Activated naive CD4-positive, alpha-beta T cell treated with anti-CD3 and anti-CD28 coated beads, Interleukin-2, amount 10 ng/mL, durations not matched to agents 7 days and 5 days (primary cell): ENCODE data around the gene ORC3.
"Not testable (repeated sequence)": the region's sequence is repeated elsewhere in the genome, so short reads cannot be mapped to it uniquely, and the experiment has no call there.

Experiments
- CTCF ChIA-PET: fragments of 350-600 bp; sonication (Branson Sonifier 250); formaldehyde crosslinking; loops from one replicate; lab custom pipeline; 2021; ENCODE audit warnings: antibody characterized with exemption; lab: Charles Lee
- DNase-seq: peaks from one replicate; pipeline ENCODE4 v3.0.0-alpha.2; 2020
- H3K27ac Mint-ChIP-seq: one replicate; pipeline ENCODE4 v1.8.0; 2021; ENCODE audit warnings: mild to moderate bottlenecking, moderate library complexity, mixed read lengths
- H3K27me3 Mint-ChIP-seq: one replicate; pipeline ENCODE4 v1.8.0; 2021; ENCODE audit warnings: mild to moderate bottlenecking, mixed read lengths
- H3K36me3 Mint-ChIP-seq: one replicate; pipeline ENCODE4 v1.8.0; 2021; ENCODE audit warnings: mixed read lengths
- H3K4me1 Mint-ChIP-seq: one replicate; pipeline ENCODE4 v1.8.0; 2021; ENCODE audit warnings: mixed read lengths
- H3K4me3 Mint-ChIP-seq: one replicate; pipeline ENCODE4 v1.8.0; 2021; ENCODE audit warnings: mild to moderate bottlenecking, moderate library complexity, mixed read lengths
- H3K9me3 Mint-ChIP-seq: one replicate; pipeline ENCODE4 v1.8.0; 2021; ENCODE audit warnings: mixed read lengths

ORC3 gene

GRCh38 chr6:87574237-87574804 is 15.6 kb upstream of the ORC3 start:
- H3K27ac Mint-ChIP-seq, result peak overlapping the region; percentile 12
- H3K36me3 Mint-ChIP-seq, result peaks cover 25% of the 10 kb centered on the region
- DNase-seq, result no peak
- no peaks in the 10 kb centered on the region for H3K27me3 Mint-ChIP-seq
- peaks cover 7% of the 10 kb centered on the region for H3K9me3 Mint-ChIP-seq
- H3K4me1 Mint-ChIP-seq, result peaks cover 34% of the 10 kb centered on the region
- H3K4me3 Mint-ChIP-seq, result no peak overlapping the region
- CTCF ChIA-PET, result no interaction called here

GRCh38 chr6:87575423-87575822 is 14.5 kb upstream of the ORC3 start:
- Mint-ChIP-seq H3K36me3 (peaks cover 30% of the 10 kb centered on the region), H3K27me3 (no peaks in the 10 kb centered on the region), H3K9me3 (peaks cover 7% of the 10 kb centered on the region), H3K4me1 (peaks cover 34% of the 10 kb centered on the region), H3K4me3 (no peak overlapping the region), H3K27ac (no peak overlapping the region)
- CTCF ChIA-PET, result no interaction called here
- no peak for DNase-seq

GRCh38 chr6:87583822-87584221 is 6.1 kb upstream of the ORC3 start:
- H3K4me3 Mint-ChIP-seq, result no peak overlapping the region
- H3K36me3 Mint-ChIP-seq, result peaks cover 43% of the 10 kb centered on the region
- peaks cover 30% of the 10 kb centered on the region for H3K4me1 Mint-ChIP-seq
- no peak for DNase-seq
- no peaks in the 10 kb centered on the region for H3K27me3 Mint-ChIP-seq
- CTCF ChIA-PET, result interaction anchor here (0.6 kb wide), 1 partner anchor 795 kb away, joined by 4 read pairs; no protein-coding TSS in a partner anchor
- peak overlapping the region; percentile 19 for H3K27ac Mint-ChIP-seq
- H3K9me3 Mint-ChIP-seq, result peaks cover 3% of the 10 kb centered on the region

- Mint-ChIP-seq H3K4me3 (no peak overlapping the region), H3K9me3 (peaks cover 3% of the 10 kb centered on the region), H3K27ac (no peak overlapping the region), H3K4me1 (peaks cover 51% of the 10 kb centered on the region), H3K27me3 (no peaks in the 10 kb centered on the region), H3K36me3 (peaks cover 35% of the 10 kb centered on the region)
- CTCF ChIA-PET, result interaction anchor here (0.5 kb wide), 1 partner anchor 89 kb away, joined by 3 read pairs; no protein-coding TSS in a partner anchor
- DNase-seq, result no peak
Measured at GRCh38 chr6:87586371-87587077, 3.4 kb upstream of the ORC3 start.

- CTCF ChIA-PET, result interaction anchor here (0.6 to 1.4 kb wide), 3 partner anchors 10 to 68 kb away, joined by 3 read pairs; no protein-coding TSS in a partner anchor
- peaks cover 57% of the 10 kb centered on the region for H3K4me1 Mint-ChIP-seq
- H3K4me3 Mint-ChIP-seq, result peak overlapping the region; percentile 94
- peak overlapping the region; percentile 90 for H3K27ac Mint-ChIP-seq
- no peaks in the 10 kb centered on the region for H3K27me3 Mint-ChIP-seq
- no peak for DNase-seq
- peaks cover 31% of the 10 kb centered on the region for H3K36me3 Mint-ChIP-seq
- H3K9me3 Mint-ChIP-seq, result peaks cover 3% of the 10 kb centered on the region
Measured at GRCh38 chr6:87588756-87589407, 1.1 kb upstream of the ORC3 start.

GRCh38 chr6:87590417-87590880 is 514 bp downstream of the ORC3 start:
- Mint-ChIP-seq H3K36me3 (peaks cover 34% of the 10 kb centered on the region), H3K9me3 (peaks cover 3% of the 10 kb centered on the region), H3K27me3 (no peaks in the 10 kb centered on the region), H3K4me1 (peaks cover 55% of the 10 kb centered on the region), H3K4me3 (peak overlapping the region; percentile 94), H3K27ac (peak overlapping the region; percentile 90)
- CTCF ChIA-PET, result no interaction called here
- no peak for DNase-seq

GRCh38 chr6:87590990-87591389 is 1.1 kb downstream of the ORC3 start:
- peaks cover 51% of the 10 kb centered on the region for H3K4me1 Mint-ChIP-seq
- CTCF ChIA-PET, result no interaction called here
- H3K36me3 Mint-ChIP-seq, result peaks cover 34% of the 10 kb centered on the region
- no peak overlapping the region for H3K27ac Mint-ChIP-seq
- H3K9me3 Mint-ChIP-seq, result peaks cover 3% of the 10 kb centered on the region
- no peaks in the 10 kb centered on the region for H3K27me3 Mint-ChIP-seq
- no peak for DNase-seq
- H3K4me3 Mint-ChIP-seq, result peak overlapping the region; percentile 94

GRCh38 chr6:87600576-87600975 is 10.6 kb downstream of the ORC3 start:
- Mint-ChIP-seq H3K27me3 (no peaks in the 10 kb centered on the region), H3K9me3 (no peaks in the 10 kb centered on the region), H3K4me3 (no peak overlapping the region), H3K27ac (no peak overlapping the region), H3K36me3 (peaks cover 5% of the 10 kb centered on the region), H3K4me1 (no peaks in the 10 kb centered on the region)
- CTCF ChIA-PET, result no interaction called here
- no peak for DNase-seq

GRCh38 chr6:87606199-87606598 is 16.3 kb downstream of the ORC3 start:
- Mint-ChIP-seq H3K9me3 (no peaks in the 10 kb centered on the region), H3K36me3 (peaks cover 8% of the 10 kb centered on the region), H3K27me3 (no peaks in the 10 kb centered on the region), H3K4me3 (no peak overlapping the region), H3K27ac (no peak overlapping the region), H3K4me1 (no peaks in the 10 kb centered on the region)
- CTCF ChIA-PET, result no interaction called here
- DNase-seq, result no peak

GRCh38 chr6:87608802-87609201 is 18.9 kb downstream of the ORC3 start:
- no peaks in the 10 kb centered on the region for H3K27me3 Mint-ChIP-seq
- H3K36me3 Mint-ChIP-seq, result peaks cover 22% of the 10 kb centered on the region
- H3K4me3 Mint-ChIP-seq, result no peak overlapping the region
- H3K27ac Mint-ChIP-seq, result no peak overlapping the region
- CTCF ChIA-PET, result no interaction called here
- DNase-seq, result no peak
- H3K4me1 Mint-ChIP-seq, result no peaks in the 10 kb centered on the region
- peaks cover 2% of the 10 kb centered on the region for H3K9me3 Mint-ChIP-seq

GRCh38 chr6:87613018-87613417 is 23.1 kb downstream of the ORC3 start:
- H3K9me3 Mint-ChIP-seq, CTCF ChIA-PET, DNase-seq, H3K4me1 Mint-ChIP-seq, H3K27me3 Mint-ChIP-seq, H3K4me3 Mint-ChIP-seq, H3K27ac Mint-ChIP-seq: not testable (repeated sequence)
- H3K36me3 Mint-ChIP-seq, result peaks cover 31% of the 10 kb centered on the region

- no peak for DNase-seq
- CTCF ChIA-PET, result no interaction called here
- Mint-ChIP-seq H3K36me3 (peaks cover 37% of the 10 kb centered on the region), H3K27me3 (no peaks in the 10 kb centered on the region), H3K4me3 (no peak overlapping the region), H3K27ac (no peak overlapping the region), H3K9me3 (peaks cover 2% of the 10 kb centered on the region), H3K4me1 (no peaks in the 10 kb centered on the region)
Measured at GRCh38 chr6:87617405-87617804, 27.5 kb downstream of the ORC3 start.

- Mint-ChIP-seq H3K36me3 (peaks cover 31% of the 10 kb centered on the region), H3K27ac (no peak overlapping the region)
- CTCF ChIA-PET, result no interaction called here
Measured at GRCh38 chr6:87618531-87618930, 28.6 kb downstream of the ORC3 start.

GRCh38 chr6:87623248-87623647 is 33.3 kb downstream of the ORC3 start:
- no peaks in the 10 kb centered on the region for H3K9me3 Mint-ChIP-seq
- no peaks in the 10 kb centered on the region for H3K27me3 Mint-ChIP-seq
- peaks cover 36% of the 10 kb centered on the region for H3K36me3 Mint-ChIP-seq
- no peak for DNase-seq
- H3K4me1 Mint-ChIP-seq, result peaks cover 3% of the 10 kb centered on the region
- H3K4me3 Mint-ChIP-seq, result no peak overlapping the region
- CTCF ChIA-PET, result no interaction called here
- no peak overlapping the region for H3K27ac Mint-ChIP-seq

More at GRCh38 chr6:87618531-87618930, 28.6 kb downstream of the ORC3 start:
- no peak overlapping the region for H3K4me3 Mint-ChIP-seq
- no peak for DNase-seq
- no peaks in the 10 kb centered on the region for H3K9me3 Mint-ChIP-seq
- H3K4me1 Mint-ChIP-seq, result peaks cover 3% of the 10 kb centered on the region
- no peaks in the 10 kb centered on the region for H3K27me3 Mint-ChIP-seq
